Psoas muscle (tissue), 8 donors: ENCODE measurements around the gene TRPM3. TPM values are rescaled to one million over a fixed set of nuclear protein-coding genes. Genes with fewer than 3 reads are reported as not detected.

Source experiments
- ATAC-seq, 4 donors: fragments of 200-7000 bp; cut with Tn5 transposase; one replicate each; pipeline ENCODE4 v1.9.1; 2020; ENCODE audit warnings: moderate library complexity in 3 of 4, mild to moderate bottlenecking in 2 of 4
- DNase-seq, 2 donors: peaks; one replicate each; pipeline ENCODE4 v3.0.0-alpha.2; 2020
- H3K27ac ChIP-seq: fragments of 200-600 bp; one replicate; pipeline ENCODE4 v1.8.0; 2022
- H3K27me3 ChIP-seq, 3 donors: fragments of 200-600 bp in 1 of 3; one replicate each; pipeline versions ENCODE4 v1.6.1 to v1.8.0; 2013 to 2022; ENCODE audit warnings: low read length in 2 of 3, mild to moderate bottlenecking in 2 of 3, moderate library complexity in 1 of 3; ENCODE audit not compliant: insufficient read depth in 3 of 3
- H3K36me3 ChIP-seq, 2 donors: fragments of 200-600 bp in 1 of 2; one replicate each; pipeline versions ENCODE4 v1.6.1 to v1.8.0; 2013 to 2022; ENCODE audit warnings: low read depth in 1 of 2, mild to moderate bottlenecking in 1 of 2, moderate library complexity in 1 of 2; ENCODE audit not compliant: insufficient read depth in 1 of 2
- H3K4me1 ChIP-seq: fragments of 200-600 bp; one replicate; pipeline ENCODE4 v1.8.0; 2022
- H3K4me3 ChIP-seq: fragments of 200-600 bp; one replicate; pipeline ENCODE4 v1.8.0; 2022; ENCODE audit warnings: mild to moderate bottlenecking
- H3K9me3 ChIP-seq: fragments of 200-600 bp; one replicate; pipeline ENCODE4 v1.8.0; 2022
- WGBS, 3 donors: extraction: QIAGEN DNeasy Blood & Tissue Kit; methylation state at CpG; one replicate each; pipeline versions ENCODE4 v1.1.6 to v1.1.7; 2013; 5-methylcytosine and 5-hydroxymethylcytosine counted together
- intact Hi-C, 2 donors: fragments of 100-400 bp; cut with DNase I; formaldehyde crosslinking; loops; one replicate each; pipeline versions ENCODE4 v1.11.0 to v1.14.2; 2022
- polyA plus RNA-seq, 3 donors: library from polyadenylated mRNA; stranded (reverse); fragments of 200-250 nt; gene quantifications; one replicate each; pipeline ENCODE4 v1.2.3, GENCODE V29; 2013
- total RNA-seq, 4 donors: library from RNA; stranded (reverse); fragmentation: NEBNext Ultra II Directional in 2 of 4; extraction: Animal tissue kit (Norgen Biotek cat#: 25700) in 2 of 4; gene quantifications; one replicate each; pipeline versions ENCODE4 v1.2.1 to v1.2.4, GENCODE V29; 2021 to 2023
- TF ChIP-seq, protein P1 (sequence below): fragments of 200-600 bp; IDR thresholded peaks from one replicate; pipeline ENCODE4 v1.8.0; 2022; ENCODE audit warnings: antibody characterized with exemption
- donor health status: healthy with polysubstance abuse.
- donor health status: DM: no; HTN: no; CAD: no; lungs with moderate emphysema.
- donor health status: Bipolar disorder and iron deficiency.
- donor health status: healthy.
- donor health status: DM: yes; HTN: yes; CAD: no.
- donor health status: DM: no; HTN: no; CAD: no.
- donor health status: DM: no; HTN: no; CAD: no.
- donor health status: DM: yes; HTN: yes; CAD: no.

Gene TRPM3
- total and polyA plus RNA-seq, 7 donors = 0.01 to 0.16 (median 0.06) TPM; not detected in 3

DNA sequence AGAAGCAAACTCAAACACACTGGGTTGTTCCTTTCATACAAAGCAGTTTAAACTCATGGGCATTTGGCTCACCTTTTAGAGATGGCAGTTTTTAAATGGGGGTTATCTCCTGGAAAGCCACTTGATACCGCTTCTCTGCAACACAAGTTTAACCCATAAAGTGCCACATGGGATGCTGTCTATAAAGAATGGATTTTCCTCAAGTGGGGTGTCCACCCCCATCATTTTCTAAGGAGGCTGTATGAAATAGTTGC is 528 bp upstream of the TRPM3 start:
- H3K9me3 ChIP-seq = no peaks in the 10 kb centered on the region
- 0 to 6% (median 3%) methylated on average over 1 of the region's 1 CpG for WGBS, 3 donors
- TF ChIP-seq, protein P1, sequence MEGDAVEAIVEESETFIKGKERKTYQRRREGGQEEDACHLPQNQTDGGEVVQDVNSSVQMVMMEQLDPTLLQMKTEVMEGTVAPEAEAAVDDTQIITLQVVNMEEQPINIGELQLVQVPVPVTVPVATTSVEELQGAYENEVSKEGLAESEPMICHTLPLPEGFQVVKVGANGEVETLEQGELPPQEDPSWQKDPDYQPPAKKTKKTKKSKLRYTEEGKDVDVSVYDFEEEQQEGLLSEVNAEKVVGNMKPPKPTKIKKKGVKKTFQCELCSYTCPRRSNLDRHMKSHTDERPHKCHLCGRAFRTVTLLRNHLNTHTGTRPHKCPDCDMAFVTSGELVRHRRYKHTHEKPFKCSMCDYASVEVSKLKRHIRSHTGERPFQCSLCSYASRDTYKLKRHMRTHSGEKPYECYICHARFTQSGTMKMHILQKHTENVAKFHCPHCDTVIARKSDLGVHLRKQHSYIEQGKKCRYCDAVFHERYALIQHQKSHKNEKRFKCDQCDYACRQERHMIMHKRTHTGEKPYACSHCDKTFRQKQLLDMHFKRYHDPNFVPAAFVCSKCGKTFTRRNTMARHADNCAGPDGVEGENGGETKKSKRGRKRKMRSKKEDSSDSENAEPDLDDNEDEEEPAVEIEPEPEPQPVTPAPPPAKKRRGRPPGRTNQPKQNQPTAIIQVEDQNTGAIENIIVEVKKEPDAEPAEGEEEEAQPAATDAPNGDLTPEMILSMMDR = no peak
- ATAC-seq = no peak
- H3K36me3 ChIP-seq = no peaks in the 10 kb centered on the region
- DNase-seq = no peak
- H3K4me1 ChIP-seq = no peaks in the 10 kb centered on the region
- intact Hi-C loops = no loop called here
- H3K27me3 ChIP-seq = peaks cover 4 to 23% (median 6%) of the 10 kb centered on the region in 3 donors
- H3K27ac ChIP-seq = no peak overlapping the region
- H3K4me3 ChIP-seq = no peak overlapping the region

DNA sequence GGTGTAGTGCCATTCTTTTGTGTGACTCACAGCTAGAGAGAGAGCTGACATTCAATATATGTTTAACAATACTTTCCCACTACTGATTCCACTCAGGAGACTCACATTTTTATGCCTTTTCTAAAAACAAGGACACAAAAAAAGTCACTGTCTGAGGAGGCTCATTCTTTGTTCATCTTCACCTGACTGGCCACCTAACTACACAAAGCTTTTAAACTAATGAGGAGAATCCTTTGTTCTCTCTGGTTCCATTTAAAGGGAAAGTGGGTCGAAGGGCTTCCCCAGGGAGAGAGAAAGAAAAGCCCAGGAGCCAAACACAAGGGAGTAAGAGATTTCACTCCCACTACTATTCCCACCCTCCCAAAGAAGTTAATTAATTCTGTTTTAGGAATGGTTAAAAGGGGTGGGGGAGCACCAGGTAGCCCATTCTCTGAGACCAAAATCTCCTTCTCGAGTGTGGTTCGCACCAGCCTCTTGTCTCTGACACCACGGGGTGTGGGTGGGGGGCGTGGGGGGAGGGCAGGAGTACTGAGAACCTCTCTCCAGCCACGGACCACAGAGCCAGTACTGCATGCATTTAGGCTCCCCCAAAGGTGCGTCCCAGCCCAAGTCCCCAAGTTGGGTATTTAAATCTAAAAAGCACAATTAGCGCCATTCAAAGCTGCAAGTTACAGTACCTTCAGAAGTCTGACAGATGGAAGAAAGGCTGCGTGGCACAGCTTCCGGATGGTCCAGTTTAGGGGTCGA is 747 bp downstream of the TRPM3 start:
- WGBS, 3 donors = 3 to 8% (median 3%) methylated on average over 11 of the region's 11 CpGs
- no peak overlapping the region for H3K27ac ChIP-seq
- no peak for ATAC-seq
- H3K4me1 ChIP-seq = no peaks in the 10 kb centered on the region
- TF ChIP-seq, protein P1 = no peak
- no peaks in the 10 kb centered on the region for H3K36me3 ChIP-seq
- H3K9me3 ChIP-seq = no peaks in the 10 kb centered on the region
- intact Hi-C loops = no loop called here
- peaks cover 4 to 23% (median 6%) of the 10 kb centered on the region in 3 donors for H3K27me3 ChIP-seq
- DNase-seq = no peak
- no peak overlapping the region for H3K4me3 ChIP-seq

DNA sequence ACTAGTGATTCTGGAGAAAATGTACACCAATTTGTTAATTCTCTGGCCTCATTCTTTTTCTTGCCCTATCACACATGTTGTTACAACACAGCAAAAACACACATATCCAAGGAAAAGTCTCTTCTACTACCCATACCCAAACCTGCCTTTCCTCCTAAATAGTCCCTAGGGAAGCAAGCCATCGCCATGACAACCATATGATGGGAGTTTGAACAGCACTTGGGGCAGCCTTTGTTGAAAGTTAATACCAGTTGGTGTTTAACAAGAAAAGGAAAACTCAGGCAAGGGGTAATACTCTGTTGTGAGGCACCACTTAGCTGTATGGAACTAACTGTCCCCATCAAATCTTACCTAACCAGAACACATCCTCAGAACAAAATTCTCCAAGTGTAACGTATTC is 1.7 kb downstream of the TRPM3 start:
- ATAC-seq (no peak), DNase-seq (no peak)
- WGBS, 3 donors = 33 to 44% (median 38%) methylated on average over 2 of the region's 2 CpGs
- intact Hi-C loops = no loop called here
- Histone ChIP-seq H3K9me3 (no peaks in the 10 kb centered on the region), H3K27me3 (peaks cover 4 to 23% (median 6%) of the 10 kb centered on the region in 3 donors), H3K4me3 (no peak overlapping the region), H3K27ac (no peak overlapping the region), H3K4me1 (no peaks in the 10 kb centered on the region), H3K36me3 (no peaks in the 10 kb centered on the region)
- TF ChIP-seq, protein P1 = no peak

DNA sequence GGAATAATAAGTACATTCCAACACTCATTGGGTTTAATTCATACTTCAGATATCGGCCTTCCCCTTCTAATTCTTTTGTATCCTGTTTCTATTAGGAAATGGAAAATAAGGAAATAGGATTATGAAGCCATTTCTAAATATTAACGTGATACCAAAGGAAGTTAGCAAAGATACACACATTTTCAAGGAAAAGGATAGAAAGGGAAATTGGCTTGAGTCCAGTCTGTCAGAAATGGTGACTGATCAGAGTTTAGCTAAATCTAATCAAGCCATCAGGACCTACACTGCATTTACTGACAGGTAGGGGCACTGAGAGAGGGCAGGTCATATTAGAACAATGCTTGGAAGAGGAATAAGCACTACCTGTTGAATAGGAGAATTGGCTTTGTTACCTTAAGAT is 3.1 kb downstream of the TRPM3 start:
- Histone ChIP-seq H3K9me3 (no peaks in the 10 kb centered on the region), H3K27me3 (peaks cover 0 to 19% (median 6%) of the 10 kb centered on the region in 3 donors), H3K4me3 (no peak overlapping the region), H3K36me3 (no peaks in the 10 kb centered on the region), H3K4me1 (no peaks in the 10 kb centered on the region), H3K27ac (no peak overlapping the region)
- ATAC-seq (no peak), DNase-seq (no peak)
- WGBS, 3 donors = 55 to 72% (median 68%) methylated on average over 2 of the region's 2 CpGs
- intact Hi-C loops = no loop called here
- TF ChIP-seq, protein P1 = no peak

DNA sequence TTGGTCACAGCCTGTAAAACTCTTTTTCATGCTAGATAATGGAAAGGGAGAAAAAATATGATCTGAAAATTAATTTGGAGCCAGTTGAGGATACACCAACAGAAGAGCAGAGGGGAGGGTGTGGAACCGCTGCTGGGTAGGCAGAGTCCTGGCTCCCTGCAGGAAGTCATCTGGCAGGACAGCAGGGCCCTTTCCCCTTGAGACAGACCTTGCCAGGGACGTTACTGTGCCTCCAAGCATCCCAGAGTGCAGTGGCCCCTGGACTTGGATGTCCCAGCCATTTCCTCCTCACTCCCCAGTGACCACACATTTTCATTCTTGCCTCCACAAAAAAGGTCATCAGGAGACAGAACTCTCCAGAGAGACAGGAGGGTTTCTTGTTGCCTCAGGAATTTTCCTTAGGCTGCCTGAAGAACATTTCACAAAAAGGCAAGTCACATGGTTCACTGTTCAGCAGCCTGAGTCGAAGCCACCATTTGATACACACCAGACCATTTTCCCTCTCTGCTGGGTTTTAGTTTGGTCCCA is 5.9 kb downstream of the TRPM3 start:
- no peaks in the 10 kb centered on the region for H3K4me1 ChIP-seq
- no peak overlapping the region for H3K27ac ChIP-seq
- ATAC-seq = no peak
- H3K36me3 ChIP-seq = no peaks in the 10 kb centered on the region
- DNase-seq = no peak
- TF ChIP-seq, protein P1 = no peak
- H3K27me3 ChIP-seq = peaks cover 0 to 9% (median 0%) of the 10 kb centered on the region in 3 donors
- WGBS, 3 donors = 37 to 43% (median 38%) methylated on average over 3 of the region's 3 CpGs
- no peak overlapping the region for H3K4me3 ChIP-seq
- intact Hi-C loops = no loop called here
- H3K9me3 ChIP-seq = no peaks in the 10 kb centered on the region
